Upper lobe of right lung (tissue), 1 donor: ENCODE measurements around the gene ZMAT1. TPM values are rescaled to one million over a fixed set of nuclear protein-coding genes. Genes with fewer than 3 reads are reported as not detected.

Experiments used
- ATAC-seq: fragments of 200-7000 bp; cut with Tn5 transposase; one replicate; pipeline ENCODE4 v1.9.1; 2020; ENCODE audit warnings: mild to moderate bottlenecking, moderate library complexity
- DNase-seq: peaks from one replicate; pipeline ENCODE4 v3.0.0-alpha.2; 2020
- H3K27ac ChIP-seq: fragments of 200-600 bp; one replicate; pipeline ENCODE4 v1.8.0; 2022
- H3K27me3 ChIP-seq: fragments of 200-600 bp; one replicate; pipeline ENCODE4 v1.8.0; 2022; ENCODE audit warnings: mild to moderate bottlenecking
- H3K36me3 ChIP-seq: fragments of 200-600 bp; one replicate; pipeline ENCODE4 v1.8.0; 2022
- H3K4me1 ChIP-seq: fragments of 200-600 bp; one replicate; pipeline ENCODE4 v1.8.0; 2022
- H3K4me3 ChIP-seq: fragments of 200-600 bp; one replicate; pipeline ENCODE4 v1.8.0; 2022; ENCODE audit warnings: mild to moderate bottlenecking
- H3K9me3 ChIP-seq: fragments of 200-600 bp; one replicate; pipeline ENCODE4 v1.8.0; 2022
- intact Hi-C: fragments of 100-400 bp; cut with DNase I; formaldehyde crosslinking; loops from one replicate; pipeline ENCODE4 v1.11.0; 2022
- total RNA-seq: library from RNA; stranded (reverse); fragmentation: NEBNext Ultra II Directional; extraction: Animal tissue kit (Norgen Biotek cat#: 25700); gene quantifications from one replicate; pipeline ENCODE4 v1.2.1, GENCODE V29; 2021
- TF ChIP-seq, protein P1 (sequence below): fragments of 200-600 bp; IDR thresholded peaks from one replicate; pipeline ENCODE4 v1.8.0; 2022; ENCODE audit warnings: antibody characterized with exemption
- donor health status: DM: no; HTN: yes; CAD: no; lungs with severe emphysema.

The ZMAT1 gene
- total RNA-seq, 1 donor from 2014 or later = 8.4 TPM

DNA sequence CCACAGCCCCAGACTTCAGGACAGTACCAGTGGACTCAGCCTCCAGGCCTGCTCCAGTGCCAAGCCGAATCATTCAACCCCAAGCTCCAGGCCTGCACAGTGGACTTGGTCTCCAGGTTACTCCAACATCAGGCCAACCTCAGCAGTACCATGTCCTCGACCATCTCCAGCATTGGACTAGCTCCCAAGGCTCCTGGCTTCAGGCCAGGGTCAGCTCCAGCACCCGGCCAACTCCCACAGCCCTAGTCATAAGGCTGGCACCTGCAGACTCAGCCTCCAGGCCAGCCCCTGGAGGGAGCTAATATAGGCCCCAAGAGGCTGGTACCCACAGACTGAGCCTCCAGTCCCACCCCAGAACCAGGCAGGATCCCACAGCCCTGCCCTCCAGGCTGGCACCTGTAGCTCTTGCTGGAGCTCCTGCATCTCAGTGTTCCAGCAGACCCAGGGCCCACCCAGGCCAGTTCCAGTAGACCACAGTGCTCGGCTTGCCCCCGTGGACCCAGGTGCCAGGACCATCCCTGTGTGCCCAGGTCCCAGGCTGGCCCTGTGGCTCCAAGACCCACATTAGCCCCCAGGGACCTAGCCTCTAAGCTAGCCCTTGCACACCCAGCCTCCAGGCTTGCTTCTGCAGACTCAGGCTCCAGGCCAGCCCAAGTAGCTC is 25.6 kb downstream of the ZMAT1 start:
- intact Hi-C loops = no loop called here
- no peak overlapping the region for H3K27ac ChIP-seq
- TF ChIP-seq, protein P1, sequence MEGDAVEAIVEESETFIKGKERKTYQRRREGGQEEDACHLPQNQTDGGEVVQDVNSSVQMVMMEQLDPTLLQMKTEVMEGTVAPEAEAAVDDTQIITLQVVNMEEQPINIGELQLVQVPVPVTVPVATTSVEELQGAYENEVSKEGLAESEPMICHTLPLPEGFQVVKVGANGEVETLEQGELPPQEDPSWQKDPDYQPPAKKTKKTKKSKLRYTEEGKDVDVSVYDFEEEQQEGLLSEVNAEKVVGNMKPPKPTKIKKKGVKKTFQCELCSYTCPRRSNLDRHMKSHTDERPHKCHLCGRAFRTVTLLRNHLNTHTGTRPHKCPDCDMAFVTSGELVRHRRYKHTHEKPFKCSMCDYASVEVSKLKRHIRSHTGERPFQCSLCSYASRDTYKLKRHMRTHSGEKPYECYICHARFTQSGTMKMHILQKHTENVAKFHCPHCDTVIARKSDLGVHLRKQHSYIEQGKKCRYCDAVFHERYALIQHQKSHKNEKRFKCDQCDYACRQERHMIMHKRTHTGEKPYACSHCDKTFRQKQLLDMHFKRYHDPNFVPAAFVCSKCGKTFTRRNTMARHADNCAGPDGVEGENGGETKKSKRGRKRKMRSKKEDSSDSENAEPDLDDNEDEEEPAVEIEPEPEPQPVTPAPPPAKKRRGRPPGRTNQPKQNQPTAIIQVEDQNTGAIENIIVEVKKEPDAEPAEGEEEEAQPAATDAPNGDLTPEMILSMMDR = no peak
- no peak for ATAC-seq
- no peaks in the 10 kb centered on the region for H3K27me3 ChIP-seq
- no peaks in the 10 kb centered on the region for H3K4me1 ChIP-seq
- no peak overlapping the region for H3K4me3 ChIP-seq
- DNase-seq = no peak
- H3K9me3 ChIP-seq = no peaks in the 10 kb centered on the region
- no peaks in the 10 kb centered on the region for H3K36me3 ChIP-seq

DNA sequence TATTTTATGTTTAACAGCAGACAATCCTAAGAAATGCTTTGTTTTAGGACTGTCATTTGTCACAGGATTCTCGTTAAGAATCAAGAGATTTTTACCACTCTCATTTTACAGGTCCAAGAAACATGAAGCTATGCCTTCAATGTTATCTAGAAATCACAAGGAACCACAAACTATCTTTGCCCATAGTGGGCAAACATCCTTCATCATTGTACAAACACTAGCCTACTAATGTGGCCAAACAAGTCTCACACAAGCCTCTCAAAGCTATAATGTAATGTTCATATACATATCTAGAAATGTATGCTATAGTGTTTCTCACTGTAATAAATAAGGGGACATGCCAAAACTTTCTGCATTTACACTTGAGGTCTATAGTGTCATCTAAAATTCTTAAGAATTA is 26.8 kb downstream of the ZMAT1 start:
- no peak for ATAC-seq
- Histone ChIP-seq H3K9me3 (no peaks in the 10 kb centered on the region), H3K27ac (no peak overlapping the region), H3K4me1 (no peaks in the 10 kb centered on the region), H3K36me3 (no peaks in the 10 kb centered on the region), H3K4me3 (no peak overlapping the region), H3K27me3 (no peaks in the 10 kb centered on the region)
- TF ChIP-seq, protein P1 = no peak
- no peak for DNase-seq
- intact Hi-C loops = no loop called here

Other genes starting within 250 kb of the ZMAT1 start
- gene TCEAL2, start 193.7 kb upstream of the ZMAT1 start, total RNA-seq = 5.4 TPM
- gene TCEAL6, start 210.5 kb upstream of the ZMAT1 start, total RNA-seq = not detected
- 5.8 TPM for gene BEX5, start 223.9 kb upstream of the ZMAT1 start, total RNA-seq